Stomach (tissue), 9 donors: ENCODE results near the gene BTBD9. TPM values are rescaled to one million over a fixed set of nuclear protein-coding genes. Genes with fewer than 3 reads are reported as not detected.

Experiments used
- DNase-seq, 2 donors: peaks; one replicate each; pipeline versions ENCODE4 v3.0.0 to v3.0.0-alpha.2; 2013 to 2019
- H3K27ac ChIP-seq, 5 donors: fragments of 200-600 bp in 4 of 5; sonication (generic) in 4 of 5; one replicate each; pipeline ENCODE4 v1.5.1; 2013 to 2019; ENCODE audit warnings: mild to moderate bottlenecking in 1 of 5, moderate library complexity in 1 of 5
- H3K27me3 ChIP-seq, 3 donors: fragments of 200-600 bp; sonication (generic); one replicate each; pipeline ENCODE4 v1.5.1; 2017 to 2019; ENCODE audit warnings: mixed run types in 1 of 3
- H3K36me3 ChIP-seq, 4 donors: fragments of 200-600 bp; sonication (generic); 1 replicate in 3 of 4; 2 replicates in 1 of 4; pipeline ENCODE4 v1.5.1; 2016 to 2019
- H3K4me1 ChIP-seq, 4 donors: fragments of 200-600 bp; sonication (generic); one replicate each; pipeline ENCODE4 v1.5.1; 2016 to 2019
- H3K4me3 ChIP-seq, 4 donors: fragments of 200-600 bp; sonication (generic) in 3 of 4; one replicate each; pipeline ENCODE4 v1.5.1; 2016 to 2019; ENCODE audit warnings: mild to moderate bottlenecking in 1 of 4
- H3K9me3 ChIP-seq, 4 donors: fragments of 200-600 bp; sonication (generic); one replicate each; pipeline ENCODE4 v1.5.1; 2016 to 2019
- CTCF ChIP-seq, 7 experiments: fragments of 450-650 bp in 4 of 7; fragments of 200-600 bp in 3 of 7; sonication (generic) in 3 of 7; IDR thresholded peaks; one replicate each; pipeline ENCODE4 v1.5.1; 2016 to 2019; ENCODE audit warnings: antibody characterized with exemption in 7 of 7, control low read depth in 2 of 7, mild to moderate bottlenecking in 1 of 7
- EP300 ChIP-seq: sonication (generic); formaldehyde crosslinking; IDR thresholded peaks from one replicate; pipeline ENCODE4 v1.6.1; 2017; ENCODE audit warnings: antibody characterized with exemption
- POLR2A ChIP-seq, 4 donors: fragments of 450-650 bp; IDR thresholded peaks; one replicate each; pipeline ENCODE4 v1.6.1; 2016; ENCODE audit warnings: antibody characterized with exemption in 4 of 4, control low read depth in 2 of 4, mild to moderate bottlenecking in 1 of 4, moderate library complexity in 1 of 4
- POLR2AphosphoS5 ChIP-seq, 3 donors: sonication (generic); formaldehyde crosslinking; IDR thresholded peaks; one replicate each; pipeline ENCODE4 v1.6.1; 2016; ENCODE audit warnings: antibody characterized with exemption in 3 of 3
- WGBS, 5 donors: extraction: QIAGEN DNeasy Blood & Tissue Kit in 3 of 5; methylation state at CpG; one replicate each; pipeline versions ENCODE4 v1.1.5 to v1.1.7; 2013 to 2018; 5-methylcytosine and 5-hydroxymethylcytosine counted together
- intact Hi-C: fragments of 100-400 bp; cut with DNase I; formaldehyde crosslinking; loops from one replicate; pipeline ENCODE4 v1.15.1; 2023; ENCODE audit warnings: low total_unique reads
- polyA plus RNA-seq, 3 donors: library from polyadenylated mRNA; stranded (reverse); fragments of 200-250 nt; gene quantifications; one replicate each; pipeline ENCODE4 v1.2.3, GENCODE V29; 2013
- total RNA-seq, 5 donors: library from RNA; depleted of rRNA; stranded (reverse); fragments of >200 nt; gene quantifications; one replicate each; pipeline versions ENCODE4 v1.1.0 to v1.2.3, GENCODE V29; 2014 to 2016
- donor health status: healthy with polysubstance abuse.
- donor health status: Bipolar disorder and iron deficiency.
- donor health status: healthy.

BTBD9 gene
- total and polyA plus RNA-seq, 8 donors = 1.4 to 90.2 (median 6.8) TPM

GRCh38 chr6:38467566-38467965 is 172.2 kb downstream of the BTBD9 start:
- intact Hi-C loops = no loop called here
- TF ChIP-seq EP300 = no peak
- no peaks in the 10 kb centered on the region for H3K27me3 ChIP-seq
- 85 to 89% (median 88%) methylated on average over 3 of the region's 3 CpGs for WGBS, 5 donors
- no peak overlapping the region for H3K27ac ChIP-seq
- H3K9me3 ChIP-seq = peaks cover 0 to 5% (median 2%) of the 10 kb centered on the region in 4 donors
- no peaks in the 10 kb centered on the region for H3K4me1 ChIP-seq
- H3K36me3 ChIP-seq = no peaks in the 10 kb centered on the region
- no peak overlapping the region for H3K4me3 ChIP-seq
- DNase-seq = no peak

- TF ChIP-seq EP300 (no peak), POLR2A (IDR thresholded peaks at IDR 0.05) (no peak), POLR2AphosphoS5 (IDR thresholded peaks at IDR 0.05) (no peak), CTCF (IDR thresholded peaks at IDR 0.05) (no peak)
- Histone ChIP-seq H3K4me3 (no peak overlapping the region), H3K4me1 (no peaks in the 10 kb centered on the region), H3K36me3 (no peaks in the 10 kb centered on the region), H3K27me3 (no peaks in the 10 kb centered on the region), H3K27ac (no peak overlapping the region), H3K9me3 (peaks cover 0 to 5% (median 2%) of the 10 kb centered on the region in 4 donors)
- intact Hi-C loops = no loop called here
- no peak for DNase-seq
- 79 to 94% (median 87%) methylated on average over 3 of the region's 3 CpGs for WGBS, 5 donors
Observed at GRCh38 chr6:38460186-38460585, 179.5 kb downstream of the BTBD9 start.

- TF ChIP-seq CTCF (IDR thresholded peaks at IDR 0.05) (no peak), POLR2AphosphoS5 (IDR thresholded peaks at IDR 0.05) (no peak), EP300 (no peak), POLR2A (IDR thresholded peaks at IDR 0.05) (no peak)
- Histone ChIP-seq H3K4me3 (no peak overlapping the region), H3K9me3 (peaks cover 0 to 4% (median 0%) of the 10 kb centered on the region in 4 donors), H3K4me1 (no peaks in the 10 kb centered on the region), H3K27me3 (no peaks in the 10 kb centered on the region), H3K27ac (no peak overlapping the region), H3K36me3 (no peaks in the 10 kb centered on the region)
- no peak for DNase-seq
- 80 to 92% (median 87%) methylated on average over 2 of the region's 2 CpGs for WGBS, 5 donors
- intact Hi-C loops = no loop called here
Observed at GRCh38 chr6:38459291-38459690, 180.4 kb downstream of the BTBD9 start.

- TF ChIP-seq CTCF (IDR thresholded peaks at IDR 0.05) (no peak), POLR2AphosphoS5 (IDR thresholded peaks at IDR 0.05) (no peak), EP300 (no peak), POLR2A (IDR thresholded peaks at IDR 0.05) (no peak)
- H3K36me3 ChIP-seq = no peaks in the 10 kb centered on the region
- intact Hi-C loops = no loop called here
- H3K9me3 ChIP-seq = no peaks in the 10 kb centered on the region
- no peak for DNase-seq
- 91 to 96% (median 95%) methylated on average over 4 of the region's 4 CpGs for WGBS, 5 donors
- no peak overlapping the region for H3K4me3 ChIP-seq
- no peaks in the 10 kb centered on the region for H3K27me3 ChIP-seq
- H3K4me1 ChIP-seq = no peaks in the 10 kb centered on the region
- no peak overlapping the region for H3K27ac ChIP-seq
Observed at GRCh38 chr6:38453861-38454260, 185.9 kb downstream of the BTBD9 start.

- WGBS, 5 donors = 92 to 94% (median 92%) methylated on average over 6 of the region's 6 CpGs
- TF ChIP-seq CTCF (IDR thresholded peaks at IDR 0.05) (no peak), POLR2A (IDR thresholded peaks at IDR 0.05) (no peak), EP300 (no peak), POLR2AphosphoS5 (IDR thresholded peaks at IDR 0.05) (no peak)
- no peak for DNase-seq
- Histone ChIP-seq H3K27me3 (no peaks in the 10 kb centered on the region), H3K9me3 (no peaks in the 10 kb centered on the region), H3K4me1 (no peaks in the 10 kb centered on the region), H3K27ac (no peak overlapping the region), H3K4me3 (no peak overlapping the region), H3K36me3 (no peaks in the 10 kb centered on the region)
- intact Hi-C loops = no loop called here
Observed at GRCh38 chr6:38452816-38453660, 186.7 kb downstream of the BTBD9 start.
